Fibroblast of pulmonary artery (primary cell): Measurements from ENCODE around the gene IL1RL2.

Experiments
- DNase-seq: peaks from one replicate; pipeline ENCODE4 v3.0.0-alpha.2; 2010; ENCODE audit warnings: low read depth
- H3K4me3 ChIP-seq: replicated peaks from 2 replicates; pipeline ENCODE4 v1.5.1; 2011; ENCODE audit warnings: low read depth, mild to moderate bottlenecking, control low read depth, low read length, moderate library complexity
- TF ChIP-seq, protein P1 (sequence below): IDR thresholded peaks from 2 replicates; pipeline ENCODE4 v1.5.1; 2011; ENCODE audit warnings: mild to moderate bottlenecking, control low read depth, low read length, inconsistent platforms; ENCODE audit errors: missing control alignments

Gene IL1RL2

DNA sequence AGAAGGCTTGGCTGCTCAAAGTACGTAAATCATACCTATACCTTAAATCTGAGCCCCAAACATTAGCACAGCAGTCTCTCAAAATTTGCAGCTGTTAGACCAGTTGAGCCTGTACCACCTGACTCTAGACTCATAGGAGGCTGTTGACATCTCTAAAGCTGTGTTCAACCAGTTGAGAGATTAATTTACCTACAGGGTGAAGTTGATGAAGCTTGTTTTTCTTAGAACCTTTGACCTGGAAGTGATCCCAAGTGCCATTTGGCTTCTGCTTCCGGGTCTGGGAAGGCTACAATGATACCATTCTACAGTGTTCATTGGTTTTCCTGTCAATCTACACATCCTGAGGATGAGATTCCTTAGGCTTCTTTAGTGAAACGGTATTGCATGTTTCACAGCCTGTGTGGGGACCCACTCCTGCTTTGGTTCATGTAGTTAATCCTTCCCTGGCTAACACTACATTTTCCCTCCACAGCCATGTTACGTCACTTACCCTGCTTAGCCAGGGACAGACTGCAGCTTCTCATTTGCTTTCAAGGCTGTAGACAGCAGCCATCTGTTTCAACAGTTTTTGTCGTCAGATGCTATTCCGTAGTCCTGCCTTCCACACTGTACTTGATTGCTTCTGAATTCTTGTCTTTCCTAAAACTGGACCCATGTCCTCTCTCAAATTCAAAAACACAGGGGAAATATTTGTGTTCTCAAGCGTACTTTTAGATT, 4.7 kb upstream of the IL1RL2 start:
- TF ChIP-seq, protein P1, sequence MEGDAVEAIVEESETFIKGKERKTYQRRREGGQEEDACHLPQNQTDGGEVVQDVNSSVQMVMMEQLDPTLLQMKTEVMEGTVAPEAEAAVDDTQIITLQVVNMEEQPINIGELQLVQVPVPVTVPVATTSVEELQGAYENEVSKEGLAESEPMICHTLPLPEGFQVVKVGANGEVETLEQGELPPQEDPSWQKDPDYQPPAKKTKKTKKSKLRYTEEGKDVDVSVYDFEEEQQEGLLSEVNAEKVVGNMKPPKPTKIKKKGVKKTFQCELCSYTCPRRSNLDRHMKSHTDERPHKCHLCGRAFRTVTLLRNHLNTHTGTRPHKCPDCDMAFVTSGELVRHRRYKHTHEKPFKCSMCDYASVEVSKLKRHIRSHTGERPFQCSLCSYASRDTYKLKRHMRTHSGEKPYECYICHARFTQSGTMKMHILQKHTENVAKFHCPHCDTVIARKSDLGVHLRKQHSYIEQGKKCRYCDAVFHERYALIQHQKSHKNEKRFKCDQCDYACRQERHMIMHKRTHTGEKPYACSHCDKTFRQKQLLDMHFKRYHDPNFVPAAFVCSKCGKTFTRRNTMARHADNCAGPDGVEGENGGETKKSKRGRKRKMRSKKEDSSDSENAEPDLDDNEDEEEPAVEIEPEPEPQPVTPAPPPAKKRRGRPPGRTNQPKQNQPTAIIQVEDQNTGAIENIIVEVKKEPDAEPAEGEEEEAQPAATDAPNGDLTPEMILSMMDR = no peak
- peak; percentile 78 for DNase-seq
- no peak overlapping the region for H3K4me3 ChIP-seq

DNA sequence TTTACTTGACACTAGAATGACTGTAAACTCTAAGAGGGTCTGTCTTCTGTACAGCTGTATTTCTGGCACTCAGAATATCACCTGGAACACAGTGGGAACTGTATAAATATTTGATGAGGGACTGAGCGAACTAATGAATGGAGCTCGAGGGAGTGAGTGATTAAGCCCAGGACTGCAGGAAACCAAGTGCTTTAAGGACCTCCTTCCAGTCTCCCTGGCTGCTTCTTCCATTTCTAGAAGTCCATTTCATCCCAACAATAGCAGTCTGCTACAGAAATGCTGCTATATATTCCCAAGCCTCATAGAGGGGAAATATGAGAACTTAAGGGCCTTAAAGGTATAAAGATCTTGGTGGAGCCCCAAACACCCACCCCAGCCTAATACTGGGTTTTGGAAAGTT, 2.8 kb upstream of the IL1RL2 start:
- TF ChIP-seq, protein P1 = no peak
- peak; percentile 50 for DNase-seq
- no peak overlapping the region for H3K4me3 ChIP-seq

DNA sequence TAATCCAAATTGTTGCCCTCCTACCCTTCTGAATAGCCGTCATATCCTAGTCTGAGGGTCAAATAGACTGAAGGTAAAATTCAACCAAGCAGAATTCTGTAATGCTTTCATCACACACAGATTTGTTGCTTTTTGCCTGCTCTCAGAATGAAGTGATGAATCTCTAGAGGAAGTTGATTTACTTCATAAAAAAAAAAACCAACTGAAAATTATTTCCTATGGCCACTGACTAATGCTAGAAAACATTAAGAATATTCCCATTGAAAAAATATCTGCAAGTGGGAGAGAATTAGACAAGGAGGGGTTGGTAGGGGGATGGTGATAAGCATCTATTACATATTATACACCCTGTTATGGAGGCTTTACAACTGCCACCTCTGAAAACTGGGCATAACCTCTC, 2.3 kb upstream of the IL1RL2 start:
- TF ChIP-seq, protein P1 = no peak
- H3K4me3 ChIP-seq = no peak overlapping the region
- DNase-seq = peak; percentile 46

DNA sequence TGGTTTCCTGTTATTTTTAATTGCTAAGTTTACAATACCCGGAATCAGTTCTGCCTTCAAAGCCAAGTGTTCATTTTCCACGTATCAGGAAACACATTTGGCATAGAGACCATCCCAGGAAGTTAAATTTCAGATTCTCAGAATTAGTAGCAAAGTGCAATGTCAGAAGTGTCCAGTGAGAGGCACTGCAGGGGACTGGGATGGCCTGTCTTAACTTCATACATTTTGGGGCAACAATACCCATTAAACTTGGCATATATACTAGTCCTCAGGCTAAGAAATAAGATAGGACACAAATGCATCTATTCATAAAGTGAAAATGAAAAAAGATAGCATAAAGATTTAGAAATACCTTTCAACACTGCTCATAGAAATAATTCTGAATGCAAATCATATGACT, 1.5 kb upstream of the IL1RL2 start:
- no peak overlapping the region for H3K4me3 ChIP-seq
- TF ChIP-seq, protein P1 = peak; percentile 74
- DNase-seq = peak; percentile 77

DNA sequence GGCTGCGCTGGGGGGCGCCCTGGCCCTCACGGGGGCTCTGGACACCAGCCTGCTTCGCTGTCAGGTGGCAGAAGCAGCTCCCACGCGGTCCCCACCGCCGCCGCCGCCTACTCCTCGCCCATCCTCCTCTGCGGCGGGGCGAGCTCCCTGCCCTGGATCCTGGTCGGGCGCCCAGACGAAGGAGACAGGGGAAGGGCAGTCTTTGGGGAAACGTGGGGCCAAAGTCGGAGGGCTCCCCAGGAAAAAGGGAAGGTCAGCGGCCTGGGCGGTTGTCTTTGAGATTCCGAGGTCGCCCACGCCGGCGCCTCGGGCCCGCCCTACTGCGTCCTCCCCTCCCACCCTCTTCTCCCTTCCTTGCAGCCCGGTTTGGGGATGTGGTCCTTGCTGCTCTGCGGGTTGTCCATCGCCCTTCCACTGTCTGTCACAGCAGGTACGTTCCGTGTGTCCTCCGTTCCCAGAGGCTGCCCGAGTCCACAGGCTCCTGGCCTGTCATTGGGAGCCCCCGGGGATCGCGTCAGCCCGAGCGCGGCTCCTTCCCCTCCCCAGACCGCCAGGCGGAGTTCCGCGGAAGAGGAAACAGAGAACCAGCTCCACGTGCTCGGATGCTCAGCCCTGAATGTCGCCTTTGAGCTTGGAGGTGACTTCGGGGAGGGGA, 800 bp downstream of the IL1RL2 start:
- DNase-seq = peak; percentile 57
- H3K4me3 ChIP-seq = peak overlapping the region; percentile 44
- TF ChIP-seq, protein P1 = peak; percentile 29

DNA sequence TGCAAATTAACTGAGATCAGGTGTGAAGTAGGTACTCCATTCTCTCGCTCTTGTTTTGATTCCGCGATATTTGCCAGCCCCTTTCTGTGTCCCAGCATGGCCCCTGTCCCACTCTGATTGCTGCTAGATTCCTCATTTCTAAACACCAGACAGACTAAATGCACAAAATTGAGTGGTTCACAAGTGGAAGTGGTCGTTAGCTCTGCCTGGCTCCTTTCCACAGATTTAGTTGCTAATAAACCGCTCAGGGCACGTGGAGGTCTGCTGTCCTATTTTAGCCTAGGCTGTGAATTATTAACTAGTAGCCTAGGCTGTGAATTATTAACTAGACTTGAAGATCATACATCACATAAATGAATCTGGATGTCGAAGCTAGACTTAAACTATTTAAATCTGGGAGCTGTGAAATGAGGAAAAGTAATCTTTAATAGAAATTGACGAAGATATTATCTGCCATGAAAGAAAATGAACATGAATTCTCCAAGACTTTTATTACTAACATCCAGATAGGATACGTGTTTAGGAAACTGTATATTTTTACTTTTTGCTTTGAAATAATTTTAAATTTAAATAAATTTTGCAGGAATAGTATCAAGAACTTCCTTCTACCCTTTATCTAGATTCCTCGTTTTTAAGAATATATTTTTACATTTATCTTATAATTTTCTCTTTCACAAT, 3.7 kb downstream of the IL1RL2 start:
- no peak for DNase-seq
- TF ChIP-seq, protein P1 = no peak
- no peak overlapping the region for H3K4me3 ChIP-seq
